Peyer's patch (tissue), 4 donors: ENCODE data around the gene EDC3.

Experiments
- POLR2A ChIP-seq, 2 donors: fragments of 450-650 bp; IDR thresholded peaks; one replicate each; pipeline ENCODE4 v1.5.1; 2017; ENCODE audit warnings: antibody characterized with exemption in 2 of 2, mild to moderate bottlenecking in 2 of 2, moderate library complexity in 2 of 2
- TF ChIP-seq, protein P1 (sequence below), 6 experiments: fragments of 450-650 bp in 4 of 6; fragments of 200-600 bp in 2 of 6; sonication (generic) in 1 of 6; IDR thresholded peaks; one replicate each; pipeline ENCODE4 v1.5.1; 2017 to 2019; ENCODE audit warnings: antibody characterized with exemption in 6 of 6, mild to moderate bottlenecking in 3 of 6, moderate library complexity in 1 of 6

DNA sequence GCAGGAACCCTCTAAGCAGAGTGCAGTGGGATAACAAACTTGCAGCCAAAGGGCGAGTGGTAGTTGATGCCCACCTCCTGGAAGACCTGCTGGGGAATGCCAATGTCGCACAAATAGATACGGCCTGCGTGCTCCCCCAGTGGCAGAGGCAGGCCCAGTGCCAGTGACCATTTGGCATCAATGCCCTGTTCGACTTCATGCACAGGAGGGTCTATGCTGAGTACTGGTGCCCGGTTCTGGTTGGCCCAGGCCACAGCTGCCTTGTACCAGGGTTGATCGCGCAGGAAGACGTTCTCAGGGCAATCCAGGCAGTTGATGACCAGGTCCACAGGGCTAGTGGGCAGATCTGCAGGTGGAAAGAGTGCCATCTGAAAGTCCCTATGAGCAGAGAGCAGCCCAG, 63.2 kb downstream of the EDC3 start:
- TF ChIP-seq, protein P1, sequence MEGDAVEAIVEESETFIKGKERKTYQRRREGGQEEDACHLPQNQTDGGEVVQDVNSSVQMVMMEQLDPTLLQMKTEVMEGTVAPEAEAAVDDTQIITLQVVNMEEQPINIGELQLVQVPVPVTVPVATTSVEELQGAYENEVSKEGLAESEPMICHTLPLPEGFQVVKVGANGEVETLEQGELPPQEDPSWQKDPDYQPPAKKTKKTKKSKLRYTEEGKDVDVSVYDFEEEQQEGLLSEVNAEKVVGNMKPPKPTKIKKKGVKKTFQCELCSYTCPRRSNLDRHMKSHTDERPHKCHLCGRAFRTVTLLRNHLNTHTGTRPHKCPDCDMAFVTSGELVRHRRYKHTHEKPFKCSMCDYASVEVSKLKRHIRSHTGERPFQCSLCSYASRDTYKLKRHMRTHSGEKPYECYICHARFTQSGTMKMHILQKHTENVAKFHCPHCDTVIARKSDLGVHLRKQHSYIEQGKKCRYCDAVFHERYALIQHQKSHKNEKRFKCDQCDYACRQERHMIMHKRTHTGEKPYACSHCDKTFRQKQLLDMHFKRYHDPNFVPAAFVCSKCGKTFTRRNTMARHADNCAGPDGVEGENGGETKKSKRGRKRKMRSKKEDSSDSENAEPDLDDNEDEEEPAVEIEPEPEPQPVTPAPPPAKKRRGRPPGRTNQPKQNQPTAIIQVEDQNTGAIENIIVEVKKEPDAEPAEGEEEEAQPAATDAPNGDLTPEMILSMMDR (IDR thresholded peaks at IDR 0.05) = no peak
- TF ChIP-seq POLR2A (IDR thresholded peaks at IDR 0.05) = no peak
